GM18907 (cell line): Measurements from ENCODE around the gene CDHR2.

Experiments used
- ATAC-seq: cut with Tn5 transposase; IDR thresholded peaks from one replicate; pipeline ENCODE4 v1.9.1; 2021; ENCODE audit warnings: mild to moderate bottlenecking, moderate library complexity; ENCODE audit not compliant: unreplicated experiment

The CDHR2 gene

DNA sequence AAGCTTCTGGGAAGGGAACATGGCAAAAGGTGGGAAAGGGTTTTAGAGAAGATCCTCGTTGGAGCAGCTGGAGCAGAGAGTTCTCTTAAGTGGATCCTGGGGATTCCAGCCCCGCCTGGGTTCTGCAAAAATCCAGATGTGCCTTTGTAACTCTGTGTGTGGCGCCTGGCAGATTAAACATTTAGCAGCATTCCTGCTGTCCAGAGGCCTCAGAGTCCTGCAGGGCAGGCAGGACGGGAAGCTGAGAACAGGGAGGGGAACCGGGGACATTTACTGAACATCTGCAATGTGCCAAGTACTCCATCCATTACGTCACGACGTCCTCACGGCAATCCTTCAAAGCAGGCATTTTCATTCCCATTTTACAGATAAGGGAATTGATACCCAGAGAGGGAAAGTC, 87.3 kb downstream of the CDHR2 start:
- no peak for ATAC-seq

DNA sequence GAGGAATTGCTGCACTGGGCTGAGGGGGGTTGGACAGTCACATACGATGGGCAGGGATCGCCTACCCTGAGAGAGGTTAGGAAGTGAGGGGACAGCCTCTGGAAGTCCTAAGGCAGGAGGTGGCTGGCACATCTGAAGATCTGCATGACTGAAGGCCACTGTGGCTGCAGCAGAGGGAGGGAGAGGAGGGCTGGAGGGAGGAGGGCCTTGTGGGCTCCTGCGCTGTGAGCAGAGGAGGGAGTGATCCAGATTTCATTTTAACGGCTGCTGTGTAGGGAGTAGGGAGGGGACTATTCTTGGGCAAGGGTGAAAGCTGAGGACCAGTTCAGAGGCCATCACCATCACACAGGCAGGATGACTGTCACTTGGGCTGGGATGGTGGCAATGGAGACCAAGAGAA, 88.4 kb downstream of the CDHR2 start:
- ATAC-seq: no peak

DNA sequence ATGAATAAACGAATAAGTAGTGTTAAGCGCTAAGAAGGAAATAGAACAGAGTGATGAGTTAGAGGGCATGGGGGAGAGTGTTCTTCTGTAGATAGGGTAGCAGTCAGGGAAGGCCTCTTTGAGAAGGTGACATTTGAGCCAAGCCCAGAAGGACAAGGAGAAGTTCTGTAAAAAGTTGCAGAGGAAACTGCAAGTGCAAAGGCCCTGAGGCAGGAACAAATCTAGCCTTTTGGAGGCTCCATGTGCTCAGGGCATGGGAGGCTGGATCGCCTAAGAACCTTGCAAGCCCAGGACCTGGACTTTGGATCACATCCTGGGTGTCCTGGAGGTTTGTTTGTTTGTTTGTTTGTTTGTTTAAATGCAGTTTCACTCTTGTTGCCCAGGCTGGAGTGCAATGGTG, 89.3 kb downstream of the CDHR2 start:
- no peak for ATAC-seq

DNA sequence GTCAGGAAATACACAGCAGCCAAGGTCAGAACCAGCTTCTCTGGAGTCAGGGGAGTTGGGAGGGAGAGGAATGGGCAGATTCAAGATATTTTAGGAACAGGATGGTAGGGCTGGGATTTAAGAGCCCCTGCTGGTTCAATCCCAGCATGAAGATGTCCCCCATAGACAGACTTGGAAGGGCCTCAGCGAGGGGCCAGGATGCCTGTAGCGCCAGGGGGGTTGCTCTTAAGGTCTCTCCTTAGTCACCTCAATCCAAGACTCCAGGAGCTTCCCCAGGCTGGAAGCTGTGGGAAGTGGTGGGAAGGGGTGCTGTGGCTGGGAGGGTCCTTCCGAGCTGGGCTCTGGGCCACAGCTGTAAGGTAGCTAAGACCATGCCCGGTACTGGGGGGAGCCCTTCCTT, 90.1 kb downstream of the CDHR2 start:
- ATAC-seq: no peak

DNA sequence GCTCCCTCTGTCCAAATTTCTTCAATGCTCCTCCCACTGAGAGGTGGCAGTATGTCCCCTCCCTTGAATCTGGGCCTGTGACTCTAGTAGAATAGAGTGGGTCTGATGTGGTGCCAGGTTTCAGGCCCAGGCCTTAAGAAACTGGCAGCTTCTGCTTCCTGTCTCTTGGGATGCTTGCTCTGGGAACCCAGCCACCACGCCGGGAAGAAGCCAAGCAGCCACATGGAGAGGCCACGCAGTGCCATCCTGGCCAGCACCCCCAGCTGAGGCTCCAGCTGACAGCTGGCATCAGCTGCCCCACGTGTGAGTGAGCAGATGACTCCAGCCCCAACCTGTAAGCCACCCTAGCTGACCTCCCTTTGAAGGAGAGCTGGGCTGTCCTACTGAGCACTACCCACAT, 90.8 kb downstream of the CDHR2 start:
- ATAC-seq: no peak

DNA sequence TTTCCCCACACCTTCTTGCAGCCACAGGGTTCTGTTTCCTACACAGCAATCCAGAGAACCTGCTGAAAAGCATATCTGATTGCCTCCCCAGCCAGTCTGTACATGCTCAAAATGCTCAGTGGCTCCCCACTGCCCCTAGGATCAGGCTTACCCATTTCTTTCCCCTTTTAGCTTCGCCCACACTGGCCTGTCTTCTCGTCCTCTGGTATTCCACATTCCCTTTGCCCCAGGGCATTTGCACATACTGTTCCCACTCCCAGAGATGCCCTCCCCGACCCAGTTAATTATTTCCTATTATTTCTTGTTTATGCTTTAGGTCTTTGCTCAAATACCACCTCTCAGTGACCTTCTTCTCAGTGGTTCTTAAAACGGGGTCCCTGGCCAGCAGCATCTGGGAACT, 91.5 kb downstream of the CDHR2 start:
- ATAC-seq: no peak

DNA sequence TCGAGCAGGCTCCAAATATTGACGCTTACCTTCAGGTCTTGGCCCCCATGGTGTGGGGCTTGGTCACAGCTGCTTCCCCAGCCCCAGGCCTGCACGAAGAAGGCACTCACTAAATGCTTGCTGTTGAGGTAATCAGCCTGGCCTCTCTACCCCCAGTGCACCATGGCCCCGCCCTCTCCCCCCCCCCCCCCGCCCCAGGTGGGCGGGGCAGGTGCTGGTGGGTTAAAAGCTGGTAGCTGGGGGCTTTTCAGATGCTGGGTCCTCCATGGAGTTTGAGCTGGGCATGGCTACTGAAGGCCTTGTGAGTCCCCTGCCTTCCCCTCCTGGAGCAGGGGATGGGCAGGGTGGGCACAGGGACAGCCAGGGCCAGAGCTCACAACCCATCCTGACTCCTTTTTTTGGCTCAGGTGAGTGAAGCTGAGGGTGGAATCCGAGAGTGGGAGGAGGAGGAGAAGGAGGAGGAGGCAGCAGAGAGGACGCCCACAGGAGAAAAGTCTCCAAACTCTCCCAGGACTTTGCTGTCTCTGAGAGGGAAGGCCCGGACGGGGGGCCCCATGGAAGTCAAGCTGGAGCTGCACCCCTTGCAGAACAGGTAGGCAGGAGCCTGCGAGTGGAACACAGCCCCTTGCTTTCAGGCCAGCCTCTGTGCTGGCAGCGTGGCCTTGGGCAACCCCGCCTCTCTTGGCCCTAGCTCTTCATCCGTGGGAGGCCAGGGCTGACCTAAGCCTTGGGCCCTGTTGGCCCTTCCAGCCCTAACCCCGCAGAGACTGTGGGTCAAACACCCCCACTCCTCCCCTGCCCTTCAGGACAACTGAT, 93.7 kb downstream of the CDHR2 start:
- ATAC-seq: no peak

DNA sequence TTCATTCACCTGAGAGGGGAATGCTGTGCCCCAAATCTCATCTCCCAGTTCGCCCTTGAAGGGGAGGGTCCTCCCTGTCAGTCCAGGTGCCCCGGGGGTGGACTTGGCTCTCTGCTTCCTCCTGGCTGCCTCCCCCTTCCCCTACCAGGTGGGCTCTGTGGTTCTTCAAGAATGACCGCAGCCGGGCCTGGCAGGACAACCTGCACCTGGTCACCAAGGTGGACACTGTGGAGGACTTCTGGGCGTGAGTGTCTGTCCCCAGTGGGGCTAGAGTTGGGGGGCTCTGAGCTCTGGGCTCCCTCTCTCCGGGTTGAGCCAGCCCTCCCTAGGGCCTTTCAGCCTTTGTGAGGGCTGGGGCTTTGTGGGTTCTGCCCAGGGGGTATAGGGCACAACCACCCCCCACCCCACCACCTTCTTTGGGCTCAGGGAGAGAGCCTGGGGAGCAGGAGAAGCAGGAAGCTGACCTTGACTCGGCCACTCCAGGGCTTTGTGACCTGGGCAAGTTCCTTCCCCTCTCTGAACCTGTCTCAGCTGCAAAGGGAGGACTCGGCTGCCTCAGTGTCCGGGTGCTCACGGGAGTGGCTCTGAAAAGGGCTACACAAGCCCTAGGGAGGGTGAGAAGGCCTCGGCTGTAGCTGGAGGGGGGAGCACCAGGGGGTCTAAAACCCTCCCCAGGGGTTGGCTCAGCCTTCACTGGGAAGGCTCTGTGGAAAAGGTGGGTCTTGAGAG, 94.5 kb downstream of the CDHR2 start:
- no peak for ATAC-seq

DNA sequence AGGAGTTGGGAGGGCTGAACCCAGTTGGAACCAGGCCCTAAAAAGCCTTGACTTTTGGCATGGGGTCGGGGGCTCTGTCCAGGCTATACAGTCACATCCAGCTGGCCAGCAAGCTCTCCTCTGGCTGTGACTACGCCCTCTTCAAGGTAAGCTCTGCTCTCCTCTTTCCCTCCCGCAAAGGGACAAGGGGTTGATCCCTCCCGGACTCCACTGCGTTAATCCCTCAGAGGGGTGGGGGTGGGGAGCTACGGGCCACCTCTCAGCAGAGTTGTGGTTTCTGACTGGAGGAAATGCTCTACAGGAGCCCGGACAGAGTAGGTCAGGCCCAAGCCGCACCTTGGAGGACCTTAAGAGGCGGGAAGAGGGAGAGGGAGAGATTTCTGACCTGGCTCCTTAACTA, 95.2 kb downstream of the CDHR2 start:
- no peak for ATAC-seq

DNA sequence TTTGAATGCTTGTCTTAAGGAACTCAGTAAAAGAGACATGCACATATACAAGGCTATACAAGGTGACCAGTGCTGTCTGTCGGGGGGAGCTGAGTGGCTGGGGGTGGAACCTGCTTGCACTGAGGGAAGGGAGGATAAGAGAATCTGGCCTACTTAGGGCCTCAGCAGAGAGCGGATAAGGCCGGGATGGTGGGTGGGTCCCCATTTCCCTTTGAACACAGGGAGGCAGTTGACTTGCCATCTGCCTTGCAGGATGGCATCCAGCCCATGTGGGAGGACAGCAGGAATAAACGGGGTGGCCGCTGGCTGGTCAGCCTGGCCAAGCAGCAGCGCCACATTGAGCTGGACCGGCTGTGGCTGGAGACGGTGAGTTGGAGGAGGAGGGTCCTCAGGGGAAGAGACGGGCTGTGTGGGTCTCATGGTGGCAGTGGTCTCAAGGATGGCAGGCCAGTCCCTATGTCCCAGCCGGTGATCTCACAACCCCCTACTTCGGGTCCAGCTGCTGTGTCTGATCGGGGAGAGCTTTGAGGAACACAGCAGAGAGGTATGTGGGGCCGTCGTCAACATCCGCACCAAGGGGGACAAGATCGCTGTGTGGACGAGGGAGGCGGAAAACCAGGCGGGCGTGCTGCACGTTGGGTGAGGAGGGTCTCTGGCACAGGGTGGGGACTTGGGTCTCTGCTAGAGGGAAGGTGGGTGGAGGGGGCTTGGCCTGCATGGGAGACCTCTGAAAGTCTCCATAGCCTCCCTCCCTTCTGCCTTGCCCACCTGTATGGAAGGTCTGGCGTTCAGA, 95.9 kb downstream of the CDHR2 start:
- ATAC-seq: no peak
